Stomach (tissue), 9 donors: ENCODE measurements around the gene MAPKAPK2. TPM values are rescaled to one million over a fixed set of nuclear protein-coding genes. Genes with fewer than 3 reads are reported as not detected.

Experiments
- DNase-seq, 2 donors: peaks; one replicate each; pipeline versions ENCODE4 v3.0.0 to v3.0.0-alpha.2; 2013 to 2019
- H3K27ac ChIP-seq, 5 donors: fragments of 200-600 bp in 4 of 5; sonication (generic) in 4 of 5; one replicate each; pipeline ENCODE4 v1.5.1; 2013 to 2019; ENCODE audit warnings: mild to moderate bottlenecking in 1 of 5, moderate library complexity in 1 of 5
- H3K27me3 ChIP-seq, 3 donors: fragments of 200-600 bp; sonication (generic); one replicate each; pipeline ENCODE4 v1.5.1; 2017 to 2019; ENCODE audit warnings: mixed run types in 1 of 3
- H3K36me3 ChIP-seq, 4 donors: fragments of 200-600 bp; sonication (generic); 1 replicate in 3 of 4; 2 replicates in 1 of 4; pipeline ENCODE4 v1.5.1; 2016 to 2019
- H3K4me1 ChIP-seq, 4 donors: fragments of 200-600 bp; sonication (generic); one replicate each; pipeline ENCODE4 v1.5.1; 2016 to 2019
- H3K4me3 ChIP-seq, 4 donors: fragments of 200-600 bp; sonication (generic) in 3 of 4; one replicate each; pipeline ENCODE4 v1.5.1; 2016 to 2019; ENCODE audit warnings: mild to moderate bottlenecking in 1 of 4
- H3K9me3 ChIP-seq, 4 donors: fragments of 200-600 bp; sonication (generic); one replicate each; pipeline ENCODE4 v1.5.1; 2016 to 2019
- CTCF ChIP-seq, 7 experiments: fragments of 450-650 bp in 4 of 7; fragments of 200-600 bp in 3 of 7; sonication (generic) in 3 of 7; IDR thresholded peaks; one replicate each; pipeline ENCODE4 v1.5.1; 2016 to 2019; ENCODE audit warnings: antibody characterized with exemption in 7 of 7, control low read depth in 2 of 7, mild to moderate bottlenecking in 1 of 7
- EP300 ChIP-seq: sonication (generic); formaldehyde crosslinking; IDR thresholded peaks from one replicate; pipeline ENCODE4 v1.6.1; 2017; ENCODE audit warnings: antibody characterized with exemption
- POLR2A ChIP-seq, 4 donors: fragments of 450-650 bp; IDR thresholded peaks; one replicate each; pipeline ENCODE4 v1.6.1; 2016; ENCODE audit warnings: antibody characterized with exemption in 4 of 4, control low read depth in 2 of 4, mild to moderate bottlenecking in 1 of 4, moderate library complexity in 1 of 4
- POLR2AphosphoS5 ChIP-seq, 3 donors: sonication (generic); formaldehyde crosslinking; IDR thresholded peaks; one replicate each; pipeline ENCODE4 v1.6.1; 2016; ENCODE audit warnings: antibody characterized with exemption in 3 of 3
- WGBS, 5 donors: extraction: QIAGEN DNeasy Blood & Tissue Kit in 3 of 5; methylation state at CpG; one replicate each; pipeline versions ENCODE4 v1.1.5 to v1.1.7; 2013 to 2018; 5-methylcytosine and 5-hydroxymethylcytosine counted together
- intact Hi-C: fragments of 100-400 bp; cut with DNase I; formaldehyde crosslinking; loops from one replicate; pipeline ENCODE4 v1.15.1; 2023; ENCODE audit warnings: low total_unique reads
- polyA plus RNA-seq, 3 donors: library from polyadenylated mRNA; stranded (reverse); fragments of 200-250 nt; gene quantifications; one replicate each; pipeline ENCODE4 v1.2.3, GENCODE V29; 2013
- total RNA-seq, 5 donors: library from RNA; depleted of rRNA; stranded (reverse); fragments of >200 nt; gene quantifications; one replicate each; pipeline versions ENCODE4 v1.1.0 to v1.2.3, GENCODE V29; 2014 to 2016
- donor health status: healthy with polysubstance abuse.
- donor health status: Bipolar disorder and iron deficiency.
- donor health status: healthy.

Gene MAPKAPK2
- total and polyA plus RNA-seq, 8 donors: 22.6 to 78.0 (median 49.7) TPM

DNA sequence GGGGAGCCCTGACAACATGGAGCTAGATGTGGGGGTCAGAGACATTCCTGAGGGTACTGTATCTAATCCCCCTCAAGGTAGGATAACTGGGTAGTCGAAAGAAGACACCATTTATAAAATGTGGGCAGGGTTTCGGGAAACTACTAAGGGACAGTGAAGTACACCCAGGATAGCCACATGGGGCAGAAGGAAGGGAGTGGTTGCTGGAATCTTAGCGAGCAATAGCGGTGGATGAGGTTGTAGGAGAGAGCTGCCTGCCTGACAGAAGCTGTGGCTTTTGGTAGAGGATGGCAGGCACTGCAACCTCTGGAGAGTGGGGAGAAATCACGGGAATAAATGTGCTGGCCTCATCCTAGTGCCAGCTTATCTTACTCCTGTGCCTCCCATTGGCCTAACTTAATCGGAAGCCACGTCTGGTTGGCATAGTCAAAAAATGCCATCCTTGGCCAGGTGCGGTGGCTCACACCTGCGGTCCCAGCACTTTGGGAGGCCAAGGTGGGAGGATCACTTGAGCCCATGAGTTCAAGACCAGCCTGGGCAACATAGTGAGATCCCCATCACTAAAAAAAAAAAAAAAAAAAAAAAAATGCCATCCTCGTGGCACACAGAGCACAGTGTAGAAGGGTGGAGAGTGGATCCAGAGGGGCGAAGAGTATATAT, 23.4 kb upstream of the MAPKAPK2 start:
- H3K4me1 ChIP-seq: peaks cover 29 to 53% (median 37%) of the 10 kb centered on the region in 4 donors
- DNase-seq: no peak
- no peak for TF ChIP-seq POLR2AphosphoS5 (IDR thresholded peaks at IDR 0.05)
- no peak for TF ChIP-seq POLR2A (IDR thresholded peaks at IDR 0.05)
- no peak for TF ChIP-seq CTCF (IDR thresholded peaks at IDR 0.05)
- no peak for TF ChIP-seq EP300
- intact Hi-C loops: loop anchor here (10.0 kb wide), 1 partner anchor 166 kb away; no protein-coding TSS in a partner anchor
- WGBS, 5 donors: 82 to 94% (median 91%) methylated on average over 11 of the region's 11 CpGs
- H3K4me3 ChIP-seq: no peak overlapping the region
- no peaks in the 10 kb centered on the region for H3K9me3 ChIP-seq
- H3K27ac ChIP-seq: no peak overlapping the region
- no peaks in the 10 kb centered on the region for H3K36me3 ChIP-seq
- no peaks in the 10 kb centered on the region for H3K27me3 ChIP-seq

- 58 to 71% (median 68%) methylated on average over 3 of the region's 3 CpGs for WGBS, 5 donors
- no peak for TF ChIP-seq EP300
- no peak for TF ChIP-seq POLR2A (IDR thresholded peaks at IDR 0.05)
- TF ChIP-seq CTCF (IDR thresholded peaks at IDR 0.05): no peak
- peak in 1 of 3 donors; percentile 5 for TF ChIP-seq POLR2AphosphoS5 (IDR thresholded peaks at IDR 0.05)
- no peaks in the 10 kb centered on the region for H3K36me3 ChIP-seq
- no peak for DNase-seq
- H3K27ac ChIP-seq: no peak overlapping the region
- no peak overlapping the region for H3K4me3 ChIP-seq
- H3K27me3 ChIP-seq: no peaks in the 10 kb centered on the region
- H3K9me3 ChIP-seq: no peaks in the 10 kb centered on the region
- intact Hi-C loops: loop anchor here (10.0 kb wide), 1 partner anchor 168 kb away; no protein-coding TSS in a partner anchor
- H3K4me1 ChIP-seq: peaks cover 29 to 52% (median 37%) of the 10 kb centered on the region in 4 donors
Observed at GRCh38 chr1:206662396-206663092, 22.2 kb upstream of the MAPKAPK2 start.

DNA sequence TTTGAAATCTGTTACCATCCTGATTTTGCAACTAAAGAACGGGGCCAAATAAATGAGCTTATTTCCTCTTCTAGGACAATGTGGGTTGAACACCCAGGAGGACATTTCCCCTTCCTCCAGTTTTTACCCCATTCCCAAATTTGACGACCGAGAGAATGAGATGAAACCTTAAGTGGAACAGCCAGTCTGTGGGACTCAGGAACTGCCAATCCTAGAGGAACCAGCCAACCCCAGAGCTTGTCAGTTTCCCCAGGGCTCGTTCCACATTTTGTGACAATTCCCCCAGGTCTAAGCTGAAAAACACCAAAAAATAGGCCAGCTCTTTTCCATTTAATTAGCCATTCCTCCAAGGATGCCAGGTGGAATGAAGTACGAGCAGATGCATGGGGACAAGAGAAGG, 21.3 kb upstream of the MAPKAPK2 start:
- H3K4me1 ChIP-seq: peaks cover 28 to 43% (median 32%) of the 10 kb centered on the region in 4 donors
- TF ChIP-seq CTCF (IDR thresholded peaks at IDR 0.05): no peak
- TF ChIP-seq POLR2A (IDR thresholded peaks at IDR 0.05): no peak
- no peak for TF ChIP-seq POLR2AphosphoS5 (IDR thresholded peaks at IDR 0.05)
- TF ChIP-seq EP300: no peak
- H3K27me3 ChIP-seq: no peaks in the 10 kb centered on the region
- H3K27ac ChIP-seq: no peak overlapping the region
- no peak overlapping the region for H3K4me3 ChIP-seq
- H3K9me3 ChIP-seq: no peaks in the 10 kb centered on the region
- no peak for DNase-seq
- intact Hi-C loops: loop anchor here (10.0 kb wide), 1 partner anchor 169 kb away; no protein-coding TSS in a partner anchor
- WGBS, 5 donors: 56 to 76% (median 67%) methylated on average over 5 of the region's 5 CpGs
- H3K36me3 ChIP-seq: no peaks in the 10 kb centered on the region

DNA sequence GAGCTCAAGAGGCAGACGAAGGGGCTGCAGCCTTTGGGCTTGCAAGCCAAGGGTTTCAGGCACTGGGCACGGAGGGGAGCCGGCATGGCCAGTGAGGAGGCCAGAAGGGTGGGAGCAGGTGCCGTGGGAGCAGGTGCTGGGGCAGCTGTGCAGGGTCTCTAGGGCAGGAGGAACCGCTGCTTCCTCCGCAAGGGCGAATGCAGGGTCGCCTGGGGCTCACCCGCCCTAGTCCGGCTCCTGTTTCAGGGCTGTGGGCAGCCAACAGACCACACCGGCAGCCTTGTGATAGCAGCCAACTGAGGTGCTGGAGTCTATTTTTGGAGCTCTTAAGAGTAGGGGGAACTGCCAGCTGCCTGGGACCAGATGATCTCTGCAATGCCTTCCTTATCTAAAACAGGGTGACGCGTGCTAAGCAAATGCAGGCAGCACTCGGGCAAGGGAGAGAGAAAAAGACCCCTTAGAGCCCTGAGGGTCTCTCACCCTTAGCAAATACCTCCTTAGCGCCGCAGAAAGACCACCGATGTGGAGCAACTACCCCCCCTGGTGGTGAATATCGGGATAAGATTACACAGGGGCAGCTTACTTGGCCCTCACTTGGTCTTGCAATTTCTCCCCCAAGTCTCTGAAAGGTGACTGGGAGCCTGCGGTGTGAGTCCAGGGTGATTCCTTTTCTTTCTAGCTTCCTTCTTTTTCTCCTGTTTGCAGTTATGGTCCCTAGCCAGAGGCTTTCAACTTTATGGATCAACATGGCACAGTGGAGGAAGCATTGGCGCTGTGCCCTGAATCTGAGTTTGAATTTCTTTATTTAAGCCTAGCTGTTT, 20.7 kb upstream of the MAPKAPK2 start:
- TF ChIP-seq POLR2A (IDR thresholded peaks at IDR 0.05) (no peak), POLR2AphosphoS5 (IDR thresholded peaks at IDR 0.05) (no peak), CTCF (IDR thresholded peaks at IDR 0.05) (peak in 6 of 7 experiments; percentile 14 to 97 (median 86))
- peaks cover 21 to 37% (median 26%) of the 10 kb centered on the region in 4 donors for H3K4me1 ChIP-seq
- DNase-seq: peak; percentile 67 to 87
- peak overlapping the region; percentile 5 to 20 (median 16) for H3K4me3 ChIP-seq
- H3K27me3 ChIP-seq: no peaks in the 10 kb centered on the region
- WGBS, 5 donors: 10 to 19% (median 14%) methylated on average over 17 to 20 of the region's 20 CpGs
- H3K36me3 ChIP-seq: no peaks in the 10 kb centered on the region
- intact Hi-C loops: loop anchor here (10.0 kb wide), 1 partner anchor 169 kb away; no protein-coding TSS in a partner anchor
- no peak overlapping the region for H3K27ac ChIP-seq
- H3K9me3 ChIP-seq: no peaks in the 10 kb centered on the region
